Ovary (tissue), 3 donors: ENCODE data around the gene MT1HL1.

Experiments used
- POLR2A ChIP-seq: fragments of 450-650 bp; IDR thresholded peaks from one replicate; pipeline ENCODE4 v1.6.1; 2017; ENCODE audit warnings: antibody characterized with exemption, mild to moderate bottlenecking, moderate library complexity
- TF ChIP-seq, protein P1 (sequence below), 3 donors: fragments of 450-650 bp in 2 of 3; fragments of 200-600 bp in 1 of 3; IDR thresholded peaks; one replicate each; pipeline versions ENCODE4 v1.5.1 to v1.8.0; 2016 to 2022; ENCODE audit warnings: antibody characterized with exemption in 3 of 3, mild to moderate bottlenecking in 1 of 3
- donor health status: DM: no; HTN: no; CAD: no.

DNA sequence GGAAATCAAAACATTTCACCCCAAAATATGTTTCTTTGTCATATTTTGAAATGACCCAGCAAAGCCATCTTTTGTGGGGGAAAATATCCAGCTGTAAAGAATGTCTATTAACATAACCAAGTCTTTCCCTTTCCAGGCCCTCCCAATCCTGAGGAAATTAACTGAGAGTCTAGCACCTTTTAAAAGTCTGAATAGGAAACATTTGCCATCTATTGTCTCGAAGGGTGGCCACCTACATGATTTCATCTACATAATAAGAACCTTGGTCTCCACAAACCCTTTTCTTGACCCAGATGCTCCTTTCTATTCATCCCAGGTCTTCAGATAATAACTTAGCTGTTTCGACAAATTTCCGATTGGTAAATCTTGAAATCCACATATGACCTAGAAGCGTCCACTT, 5.4 kb upstream of the MT1HL1 start:
- TF ChIP-seq, protein P1, sequence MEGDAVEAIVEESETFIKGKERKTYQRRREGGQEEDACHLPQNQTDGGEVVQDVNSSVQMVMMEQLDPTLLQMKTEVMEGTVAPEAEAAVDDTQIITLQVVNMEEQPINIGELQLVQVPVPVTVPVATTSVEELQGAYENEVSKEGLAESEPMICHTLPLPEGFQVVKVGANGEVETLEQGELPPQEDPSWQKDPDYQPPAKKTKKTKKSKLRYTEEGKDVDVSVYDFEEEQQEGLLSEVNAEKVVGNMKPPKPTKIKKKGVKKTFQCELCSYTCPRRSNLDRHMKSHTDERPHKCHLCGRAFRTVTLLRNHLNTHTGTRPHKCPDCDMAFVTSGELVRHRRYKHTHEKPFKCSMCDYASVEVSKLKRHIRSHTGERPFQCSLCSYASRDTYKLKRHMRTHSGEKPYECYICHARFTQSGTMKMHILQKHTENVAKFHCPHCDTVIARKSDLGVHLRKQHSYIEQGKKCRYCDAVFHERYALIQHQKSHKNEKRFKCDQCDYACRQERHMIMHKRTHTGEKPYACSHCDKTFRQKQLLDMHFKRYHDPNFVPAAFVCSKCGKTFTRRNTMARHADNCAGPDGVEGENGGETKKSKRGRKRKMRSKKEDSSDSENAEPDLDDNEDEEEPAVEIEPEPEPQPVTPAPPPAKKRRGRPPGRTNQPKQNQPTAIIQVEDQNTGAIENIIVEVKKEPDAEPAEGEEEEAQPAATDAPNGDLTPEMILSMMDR (IDR thresholded peaks at IDR 0.05): no peak
- TF ChIP-seq POLR2A: no peak
